SK-N-SH treated with all-trans-retinoic acid at 6 μM for 48 hours (cell line): Measurements from ENCODE around the gene P2RY10.

Experiments used
- ATAC-seq: fragments of 200-7000 bp; cut with Tn5 transposase; 3 replicates; pipeline ENCODE4 v1.9.1; 2020; ENCODE audit warnings: mild to moderate bottlenecking, moderate library complexity
- ARNTL ChIP-seq: fragments of 450-650 bp; formaldehyde crosslinking; IDR thresholded peaks from 2 replicates; pipeline ENCODE4 v1.5.0; 2020; ENCODE audit warnings: low read depth, mild to moderate bottlenecking, moderate library complexity, borderline replicate concordance
- BACH2 ChIP-seq: fragments of 250-450 bp; sonication (Bioruptor Pico); IDR thresholded peaks from 2 replicates; pipeline ENCODE4 v1.9.0; 2021; ENCODE audit warnings: mild to moderate bottlenecking, borderline replicate concordance
- CSDC2 ChIP-seq: fragments of 250-450 bp; sonication (Bioruptor Pico); IDR thresholded peaks from 2 replicates; pipeline ENCODE4 v1.5.0; 2020; ENCODE audit warnings: mild to moderate bottlenecking, moderate library complexity
- ESRRG ChIP-seq: fragments of 250-450 bp; sonication (Bioruptor Pico); IDR thresholded peaks from 2 replicates; pipeline ENCODE4 v1.6.1; 2021; ENCODE audit warnings: mild to moderate bottlenecking
- GLIS3 ChIP-seq: fragments of 250-450 bp; sonication (Bioruptor Pico); IDR thresholded peaks from 2 replicates; pipeline ENCODE4 v1.5.0; 2020; ENCODE audit warnings: mild to moderate bottlenecking, moderate library complexity
- ISL1 ChIP-seq: fragments of 250-450 bp; sonication (Bioruptor Pico); IDR thresholded peaks from 2 replicates; pipeline ENCODE4 v2.1.2; 2022; ENCODE audit warnings: mild to moderate bottlenecking, moderate library complexity
- OSR1 ChIP-seq: fragments of 250-450 bp; sonication (Bioruptor Pico); IDR thresholded peaks from 2 replicates; pipeline ENCODE4 v1.8.0; 2022; ENCODE audit warnings: moderate library complexity, mild to moderate bottlenecking, inconsistent platforms
- POU6F1 ChIP-seq: fragments of 250-450 bp; sonication (Bioruptor Pico); IDR thresholded peaks from 2 replicates; pipeline ENCODE4 v1.8.0; 2021; ENCODE audit warnings: low read depth, mild to moderate bottlenecking, moderate library complexity, borderline replicate concordance
- PPARA ChIP-seq: fragments of 250-450 bp; sonication (Bioruptor Pico); IDR thresholded peaks from 2 replicates; pipeline ENCODE4 v1.5.0; 2020; ENCODE audit warnings: mild to moderate bottlenecking, borderline replicate concordance
- RARB ChIP-seq: fragments of 250-450 bp; sonication (Bioruptor Pico); IDR thresholded peaks from 2 replicates; pipeline ENCODE4 v1.8.0; 2021; ENCODE audit warnings: mild to moderate bottlenecking, moderate library complexity
- SNAI2 ChIP-seq: fragments of 250-450 bp; sonication (Bioruptor Pico); IDR thresholded peaks from 2 replicates; pipeline ENCODE4 v1.5.0; 2020; ENCODE audit warnings: mild to moderate bottlenecking, moderate library complexity
- TOX ChIP-seq: fragments of 250-450 bp; sonication (Bioruptor Pico); IDR thresholded peaks from 2 replicates; pipeline ENCODE4 v1.8.0; 2021; ENCODE audit warnings: mild to moderate bottlenecking, moderate library complexity, borderline replicate concordance
- TSHZ2 ChIP-seq: fragments of 250-450 bp; sonication (Bioruptor Pico); IDR thresholded peaks from 2 replicates; pipeline ENCODE4 v1.5.0; 2020; ENCODE audit warnings: mild to moderate bottlenecking, moderate library complexity
- ZC3H10 ChIP-seq: fragments of 250-450 bp; sonication (Bioruptor Pico); IDR thresholded peaks from 2 replicates; pipeline ENCODE4 v1.5.1; 2021; ENCODE audit warnings: mild to moderate bottlenecking, moderate library complexity
- ZFP3 ChIP-seq: fragments of 250-450 bp; sonication (Bioruptor Pico); IDR thresholded peaks from 2 replicates; pipeline ENCODE4 v1.5.0; 2020; ENCODE audit warnings: mild to moderate bottlenecking, moderate library complexity
- ZFP30 ChIP-seq: fragments of 450-650 bp; formaldehyde crosslinking; IDR thresholded peaks from 2 replicates; pipeline ENCODE4 v1.5.0; 2022; ENCODE audit warnings: mild to moderate bottlenecking, moderate library complexity
- ZNF565 ChIP-seq: fragments of 450-650 bp; formaldehyde crosslinking; conservative IDR thresholded peaks from 2 replicates; pipeline ENCODE4 v1.5.0; 2020; ENCODE audit warnings: low read depth, mild to moderate bottlenecking, moderate library complexity
- ZNF70 ChIP-seq: fragments of 450-650 bp; formaldehyde crosslinking; IDR thresholded peaks from 2 replicates; pipeline ENCODE4 v1.5.0; 2020; ENCODE audit warnings: mild to moderate bottlenecking, moderate library complexity
- ZNF8 ChIP-seq: fragments of 450-650 bp; formaldehyde crosslinking; IDR thresholded peaks from 2 replicates; pipeline ENCODE4 v1.5.0; 2020; ENCODE audit warnings: mild to moderate bottlenecking, moderate library complexity
- TF ChIP-seq, protein P1 (sequence below): fragments of 250-450 bp; sonication (Bioruptor Pico); IDR thresholded peaks from 2 replicates; pipeline ENCODE4 v1.8.0; 2020; ENCODE audit warnings: mild to moderate bottlenecking, moderate library complexity, borderline replicate concordance
- TF ChIP-seq, protein P2 (sequence below): fragments of 250-450 bp; sonication (Bioruptor Pico); IDR thresholded peaks from 2 replicates; pipeline ENCODE4 v1.5.1; 2020; ENCODE audit warnings: low read depth, mild to moderate bottlenecking, moderate library complexity
- TF ChIP-seq, protein P3 (sequence below): fragments of 250-450 bp; sonication (Bioruptor Pico); IDR thresholded peaks from 2 replicates; pipeline ENCODE4 v1.5.1; 2021; ENCODE audit warnings: mild to moderate bottlenecking, moderate library complexity

P2RY10 gene

GRCh38 chrX:78945186-78945912, at the start of gene P2RY10:
Gene P2RY10, plus strand, starts transcription at chrX:78945391. Its CDS starts 15,130 bp downstream, at chrX:78960521.
- ATAC-seq, result no peak
- no peak for TF ChIP-seq ESRRG
- TF ChIP-seq, protein P1, sequence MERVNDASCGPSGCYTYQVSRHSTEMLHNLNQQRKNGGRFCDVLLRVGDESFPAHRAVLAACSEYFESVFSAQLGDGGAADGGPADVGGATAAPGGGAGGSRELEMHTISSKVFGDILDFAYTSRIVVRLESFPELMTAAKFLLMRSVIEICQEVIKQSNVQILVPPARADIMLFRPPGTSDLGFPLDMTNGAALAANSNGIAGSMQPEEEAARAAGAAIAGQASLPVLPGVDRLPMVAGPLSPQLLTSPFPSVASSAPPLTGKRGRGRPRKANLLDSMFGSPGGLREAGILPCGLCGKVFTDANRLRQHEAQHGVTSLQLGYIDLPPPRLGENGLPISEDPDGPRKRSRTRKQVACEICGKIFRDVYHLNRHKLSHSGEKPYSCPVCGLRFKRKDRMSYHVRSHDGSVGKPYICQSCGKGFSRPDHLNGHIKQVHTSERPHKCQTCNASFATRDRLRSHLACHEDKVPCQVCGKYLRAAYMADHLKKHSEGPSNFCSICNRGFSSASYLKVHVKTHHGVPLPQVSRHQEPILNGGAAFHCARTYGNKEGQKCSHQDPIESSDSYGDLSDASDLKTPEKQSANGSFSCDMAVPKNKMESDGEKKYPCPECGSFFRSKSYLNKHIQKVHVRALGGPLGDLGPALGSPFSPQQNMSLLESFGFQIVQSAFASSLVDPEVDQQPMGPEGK (CRISPR knock-in tag), result no peak
- TF ChIP-seq ZNF565 (CRISPR knock-in tag), result no peak
- no peak for TF ChIP-seq PPARA
- no peak for TF ChIP-seq BACH2 (CRISPR knock-in tag)
- no peak for TF ChIP-seq TSHZ2 (CRISPR knock-in tag)
- no peak for TF ChIP-seq ISL1 (CRISPR knock-in tag)
- no peak for TF ChIP-seq RARB (CRISPR knock-in tag)
- TF ChIP-seq, protein P2, sequence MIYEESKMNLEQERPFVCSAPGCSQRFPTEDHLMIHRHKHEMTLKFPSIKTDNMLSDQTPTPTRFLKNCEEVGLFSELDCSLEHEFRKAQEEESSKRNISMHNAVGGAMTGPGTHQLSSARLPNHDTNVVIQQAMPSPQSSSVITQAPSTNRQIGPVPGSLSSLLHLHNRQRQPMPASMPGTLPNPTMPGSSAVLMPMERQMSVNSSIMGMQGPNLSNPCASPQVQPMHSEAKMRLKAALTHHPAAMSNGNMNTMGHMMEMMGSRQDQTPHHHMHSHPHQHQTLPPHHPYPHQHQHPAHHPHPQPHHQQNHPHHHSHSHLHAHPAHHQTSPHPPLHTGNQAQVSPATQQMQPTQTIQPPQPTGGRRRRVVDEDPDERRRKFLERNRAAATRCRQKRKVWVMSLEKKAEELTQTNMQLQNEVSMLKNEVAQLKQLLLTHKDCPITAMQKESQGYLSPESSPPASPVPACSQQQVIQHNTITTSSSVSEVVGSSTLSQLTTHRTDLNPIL (CRISPR knock-in tag), result no peak
- TF ChIP-seq OSR1 (CRISPR knock-in tag), result no peak
- TF ChIP-seq ZFP3, result no peak
- TF ChIP-seq TOX (CRISPR knock-in tag), result no peak
- TF ChIP-seq, protein P3, sequence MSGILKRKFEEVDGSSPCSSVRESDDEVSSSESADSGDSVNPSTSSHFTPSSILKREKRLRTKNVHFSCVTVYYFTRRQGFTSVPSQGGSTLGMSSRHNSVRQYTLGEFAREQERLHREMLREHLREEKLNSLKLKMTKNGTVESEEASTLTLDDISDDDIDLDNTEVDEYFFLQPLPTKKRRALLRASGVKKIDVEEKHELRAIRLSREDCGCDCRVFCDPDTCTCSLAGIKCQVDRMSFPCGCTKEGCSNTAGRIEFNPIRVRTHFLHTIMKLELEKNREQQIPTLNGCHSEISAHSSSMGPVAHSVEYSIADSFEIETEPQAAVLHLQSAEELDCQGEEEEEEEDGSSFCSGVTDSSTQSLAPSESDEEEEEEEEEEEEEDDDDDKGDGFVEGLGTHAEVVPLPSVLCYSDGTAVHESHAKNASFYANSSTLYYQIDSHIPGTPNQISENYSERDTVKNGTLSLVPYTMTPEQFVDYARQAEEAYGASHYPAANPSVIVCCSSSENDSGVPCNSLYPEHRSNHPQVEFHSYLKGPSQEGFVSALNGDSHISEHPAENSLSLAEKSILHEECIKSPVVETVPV (CRISPR knock-in tag), result no peak
- no peak for TF ChIP-seq ZC3H10 (CRISPR knock-in tag)
- no peak for TF ChIP-seq CSDC2 (CRISPR knock-in tag)
- no peak for TF ChIP-seq ZNF70
- TF ChIP-seq ZNF8 (CRISPR knock-in tag), result no peak
- no peak for TF ChIP-seq ARNTL (CRISPR knock-in tag)

GRCh38 chrX:78922754-78923153, 22.4 kb upstream of the P2RY10 start:
- no peak for TF ChIP-seq ZFP3
- no peak for TF ChIP-seq CSDC2 (CRISPR knock-in tag)
- TF ChIP-seq ARNTL (CRISPR knock-in tag), result no peak
- TF ChIP-seq ESRRG, result no peak
- no peak for TF ChIP-seq ZNF565 (CRISPR knock-in tag)
- TF ChIP-seq SNAI2 (CRISPR knock-in tag), result no peak
- TF ChIP-seq POU6F1 (CRISPR knock-in tag), result no peak
- TF ChIP-seq ZNF70, result no peak
- no peak for TF ChIP-seq PPARA
- no peak for TF ChIP-seq GLIS3 (CRISPR knock-in tag)
- no peak for TF ChIP-seq ZNF8 (CRISPR knock-in tag)
- TF ChIP-seq ISL1 (CRISPR knock-in tag), result no peak
- no peak for TF ChIP-seq OSR1 (CRISPR knock-in tag)
- no peak for TF ChIP-seq ZFP30 (CRISPR knock-in tag)
- no peak for TF ChIP-seq TSHZ2 (CRISPR knock-in tag)
- TF ChIP-seq, protein P3 (CRISPR knock-in tag), result no peak
- TF ChIP-seq, all 23 proteins: peak for 0
- no peak for ATAC-seq
